ENCODE data around the gene KRT72.

The KRT72 gene

DNA sequence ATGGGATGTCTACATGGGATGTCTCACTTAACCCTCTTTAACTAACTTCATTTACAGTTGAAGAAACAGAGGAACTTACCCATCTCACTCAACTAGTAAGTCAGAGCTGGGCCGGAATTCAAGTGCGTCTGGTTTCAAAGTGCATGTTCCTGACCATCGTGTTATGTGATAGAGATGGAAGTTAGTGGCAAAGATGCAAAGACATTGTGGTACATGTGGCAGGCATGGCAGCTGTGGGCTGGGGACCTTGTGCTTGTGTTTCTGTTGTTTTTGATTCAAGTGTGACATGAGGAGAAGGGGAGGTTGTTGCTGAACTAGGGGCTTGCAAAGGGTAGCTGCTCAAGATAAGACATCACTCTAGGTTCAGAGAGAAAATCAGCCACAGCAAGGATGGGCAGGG, 25.3 kb downstream of the KRT72 start:
- no peak for DNase-seq

DNA sequence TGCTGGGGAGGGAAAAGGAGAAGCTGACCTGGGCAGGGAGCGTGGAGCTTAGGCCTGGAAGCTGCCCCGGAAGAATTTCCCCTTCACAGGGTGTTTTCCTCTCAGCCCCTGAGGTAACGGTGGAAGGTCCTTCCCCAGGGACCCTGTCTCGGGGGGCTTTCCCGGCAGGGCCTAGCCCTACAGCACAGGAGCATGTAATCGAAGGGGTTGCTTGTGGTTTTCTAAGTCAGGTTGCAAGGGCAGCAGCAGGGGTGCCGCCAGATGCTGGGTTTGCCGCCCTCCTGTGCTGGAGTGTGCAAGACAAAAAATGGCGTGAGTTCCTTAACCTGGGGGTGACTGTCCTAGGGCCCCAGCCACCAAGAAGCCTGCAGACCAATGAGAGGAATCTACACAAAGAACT, 26.0 kb downstream of the KRT72 start:
- no peak for DNase-seq

DNA sequence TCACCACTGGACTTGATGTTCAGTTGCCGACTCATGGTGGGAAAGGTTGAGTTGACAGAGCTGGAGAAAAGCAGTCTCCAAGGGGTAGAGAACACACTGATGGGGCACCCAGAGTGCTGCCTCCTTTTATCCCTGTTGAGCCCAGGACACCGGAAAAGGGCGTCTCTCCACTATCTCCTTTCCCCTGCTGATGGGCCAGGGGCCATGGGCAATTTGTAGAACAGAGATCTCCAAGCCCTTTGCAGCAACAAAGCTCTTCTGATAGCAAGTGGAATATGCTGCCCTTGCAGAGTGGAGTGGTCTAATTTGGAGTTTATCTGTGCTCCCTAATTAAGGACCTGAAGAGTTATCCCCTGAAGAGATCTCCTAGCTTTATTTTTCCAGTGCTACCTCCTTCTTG, 27.5 kb downstream of the KRT72 start, which contains the start of gene KRT74:
Gene KRT74, minus strand, starts transcription at position 101 of the 400 bp plus-strand sequence. Its CDS starts 66 bp downstream, at position 35.
- no peak for DNase-seq

DNA sequence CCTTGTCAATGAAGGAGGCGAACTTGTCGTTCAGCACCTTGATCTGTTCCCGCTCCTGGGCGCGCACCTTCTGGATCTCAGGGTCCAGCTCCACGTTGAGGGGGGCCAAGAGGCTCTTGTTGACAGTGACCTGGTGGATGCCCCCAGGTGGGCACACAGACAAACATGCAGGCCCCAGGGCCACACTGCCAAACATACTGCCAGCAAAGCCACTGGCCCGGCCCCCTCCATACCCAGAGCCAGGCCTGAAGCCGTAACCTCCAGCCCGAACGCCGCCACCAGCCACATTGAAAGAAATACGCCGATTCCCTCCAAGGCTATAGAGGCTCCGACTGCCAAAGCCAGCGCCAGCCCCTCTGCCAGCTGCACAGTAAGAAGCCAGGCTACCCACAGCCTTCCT, 28.0 kb downstream of the KRT72 start:
- no peak for DNase-seq

DNA sequence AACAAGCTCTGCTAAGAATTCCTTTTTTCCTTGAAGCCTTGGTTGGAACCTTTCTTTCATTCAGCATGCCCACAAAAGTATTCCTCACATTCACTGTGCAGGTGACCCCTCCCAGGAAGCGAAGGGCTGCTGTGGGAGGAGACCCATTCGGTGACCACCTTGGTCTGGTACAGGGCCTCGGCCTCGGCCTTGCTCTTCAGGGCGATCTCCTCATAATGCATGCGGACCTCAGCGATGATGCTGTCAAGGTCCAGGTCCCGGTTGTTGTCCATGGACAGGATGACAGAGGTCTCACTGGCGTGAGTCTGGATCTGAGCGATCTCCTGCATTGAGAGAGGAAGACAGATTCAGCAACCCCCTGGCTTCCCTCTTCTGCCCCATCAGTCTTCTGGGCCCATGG, 30.8 kb downstream of the KRT72 start:
- no peak for DNase-seq

DNA sequence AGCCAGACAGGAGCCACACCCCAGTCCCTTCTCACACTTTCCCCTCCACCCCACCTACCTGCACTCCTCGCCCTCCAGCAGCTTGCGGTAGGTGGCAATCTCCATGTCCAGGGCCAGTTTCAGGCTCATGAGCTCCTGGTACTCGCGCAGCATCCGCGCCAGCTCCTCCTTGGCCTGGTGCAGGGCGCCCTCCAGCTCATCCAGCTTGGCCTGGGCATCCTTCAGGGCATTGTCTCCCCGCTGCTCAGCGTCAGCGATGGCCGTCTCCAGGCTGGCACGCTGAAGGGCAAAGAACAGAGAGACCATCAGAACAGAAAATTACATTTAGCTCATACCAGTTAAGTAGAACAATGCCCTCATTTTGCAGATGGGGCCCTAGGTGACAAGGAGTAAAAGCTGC, 33.2 kb downstream of the KRT72 start:
- DNase-seq: no peak

DNA sequence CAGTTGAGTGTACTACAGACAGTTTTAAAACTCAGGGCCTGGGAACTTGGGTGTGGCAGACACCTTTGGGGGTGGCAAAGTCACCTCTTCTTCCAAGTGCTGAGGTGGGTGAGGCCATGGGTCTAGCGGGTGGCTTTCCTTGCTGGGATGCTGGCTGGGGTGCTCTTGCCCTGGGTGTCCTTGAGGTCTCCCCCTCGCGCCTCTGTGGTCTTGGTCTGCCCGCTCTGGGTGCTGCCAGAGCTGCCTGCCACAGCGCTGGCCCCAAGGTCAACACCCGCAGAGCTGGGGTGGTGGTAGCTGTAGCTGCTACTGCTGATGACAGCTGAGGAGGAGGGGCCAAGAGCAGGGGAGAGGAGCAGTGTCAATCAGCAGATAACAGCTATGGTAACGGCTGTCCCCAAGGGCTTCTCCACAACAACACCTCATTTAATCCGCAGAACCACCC, 34.4 kb downstream of the KRT72 start:
- DNase-seq: no peak

DNA sequence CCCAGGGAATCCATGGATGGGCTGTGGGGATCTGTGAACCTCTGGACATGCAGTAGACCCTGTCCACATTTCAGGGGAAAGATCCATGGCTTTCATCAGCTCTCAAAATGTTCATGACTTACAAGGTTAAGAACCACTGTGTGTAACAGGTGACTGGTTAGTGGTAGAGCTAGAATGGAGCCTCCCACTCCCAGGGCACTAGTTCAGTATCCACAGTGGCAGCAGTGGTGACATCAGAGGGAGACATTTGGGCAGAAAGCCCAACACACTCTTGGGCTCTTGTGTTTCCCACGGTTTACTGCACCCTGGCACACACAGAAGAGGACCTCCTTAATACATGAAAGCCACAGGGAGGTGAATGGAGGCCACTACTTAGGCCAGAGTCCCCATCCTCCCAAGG, 36.7 kb downstream of the KRT72 start:
- DNase-seq: no peak

DNA sequence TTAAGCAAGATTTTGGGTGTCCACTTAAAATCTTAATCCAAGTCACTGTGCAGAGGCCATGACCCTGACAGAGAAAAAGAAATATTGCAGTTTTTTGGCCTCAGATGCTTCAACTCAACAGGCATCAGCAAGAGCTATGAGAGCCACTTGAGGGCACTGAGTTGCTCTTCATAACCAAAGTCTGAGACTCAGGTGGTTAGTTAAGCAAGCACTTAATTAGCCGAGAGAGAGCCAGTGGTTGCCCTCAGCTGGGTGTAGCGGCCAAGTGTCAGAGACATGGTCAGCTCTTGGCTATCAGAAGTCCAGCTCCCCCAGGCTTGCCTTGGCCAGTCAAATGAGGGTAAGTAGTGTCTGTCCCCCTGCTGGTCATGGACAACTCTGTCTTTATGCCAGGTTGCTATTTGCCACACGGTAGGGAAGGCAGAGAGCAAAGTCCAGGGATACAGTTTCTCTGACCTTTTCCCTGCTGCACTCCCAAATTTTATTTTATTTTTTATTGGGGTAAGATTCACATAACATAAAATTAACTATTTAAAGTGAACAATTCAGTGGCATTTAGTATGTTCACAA, 39.3 kb downstream of the KRT72 start:
- no peak for DNase-seq

DNA sequence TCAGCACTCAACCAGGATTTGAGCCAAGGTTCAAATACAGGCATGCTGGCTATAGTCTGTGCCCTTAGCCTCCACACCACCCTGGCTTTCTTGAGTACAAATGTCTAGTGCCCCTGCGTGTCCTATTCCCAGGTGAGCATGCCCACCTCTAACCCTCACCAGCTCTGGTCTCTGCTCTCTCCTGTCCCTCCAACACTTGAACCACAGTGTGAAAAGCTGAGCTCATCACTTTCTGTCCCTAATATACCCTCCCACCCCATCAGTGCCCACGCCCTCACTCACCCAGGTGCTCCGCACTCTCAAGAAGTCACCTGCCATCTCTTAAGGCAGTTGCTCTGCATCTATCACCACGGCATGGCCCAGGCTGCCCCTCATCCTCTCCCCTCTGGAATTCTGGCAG, 41.3 kb downstream of the KRT72 start:
- no peak for DNase-seq

DNA sequence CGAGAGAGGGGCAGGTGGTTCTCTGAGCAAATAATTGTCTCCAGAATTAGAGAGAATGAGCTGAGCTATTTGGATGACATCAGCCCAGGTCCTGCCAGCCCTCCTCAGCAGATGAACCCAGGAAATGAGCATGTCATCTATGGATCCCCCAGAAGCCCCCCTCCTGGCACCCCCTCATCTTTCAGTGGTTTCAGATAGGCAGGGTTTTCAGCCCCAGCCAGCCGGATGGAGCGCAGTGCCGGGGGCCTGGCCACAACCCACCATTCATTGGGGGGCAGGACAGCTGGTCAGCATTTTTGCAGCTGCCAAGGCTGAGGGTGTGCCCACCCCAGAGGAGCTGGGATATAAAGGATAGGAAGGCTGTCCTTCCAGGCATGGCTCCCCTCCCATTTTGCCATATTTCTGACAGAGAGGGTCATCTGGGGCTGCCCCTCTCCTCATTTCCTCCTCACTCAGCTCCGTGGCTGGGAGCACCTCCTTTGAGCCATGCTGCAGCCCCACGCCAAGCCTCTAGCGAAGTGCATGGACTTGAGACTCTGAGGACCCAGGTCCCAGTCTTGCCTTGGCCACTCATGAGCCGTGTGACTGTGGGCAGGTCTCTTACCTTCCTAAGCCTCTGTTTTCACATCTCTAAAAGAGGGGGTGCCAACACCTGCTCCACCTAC, 42.4 kb downstream of the KRT72 start:
- DNase-seq: no peak

DNA sequence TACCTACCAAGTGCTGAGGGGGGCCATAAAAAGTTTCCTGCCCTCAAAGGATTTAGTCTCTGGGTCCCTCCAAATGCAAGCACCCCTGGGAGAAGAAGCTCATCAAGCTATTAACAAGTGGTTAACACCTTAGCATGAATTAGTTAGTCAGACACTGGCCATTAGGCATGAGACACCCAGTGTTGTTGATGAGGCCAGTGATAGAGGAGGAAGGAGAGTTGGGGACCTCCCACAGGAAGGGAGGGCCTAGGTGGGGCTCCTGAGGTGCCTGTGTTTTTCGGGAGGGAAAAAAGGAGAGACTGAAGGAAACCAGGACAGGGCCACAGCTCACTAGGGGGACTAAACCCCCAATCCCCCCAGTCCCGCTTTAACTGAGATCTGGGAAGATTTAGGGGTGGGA, 43.8 kb downstream of the KRT72 start:
- no peak for DNase-seq

DNA sequence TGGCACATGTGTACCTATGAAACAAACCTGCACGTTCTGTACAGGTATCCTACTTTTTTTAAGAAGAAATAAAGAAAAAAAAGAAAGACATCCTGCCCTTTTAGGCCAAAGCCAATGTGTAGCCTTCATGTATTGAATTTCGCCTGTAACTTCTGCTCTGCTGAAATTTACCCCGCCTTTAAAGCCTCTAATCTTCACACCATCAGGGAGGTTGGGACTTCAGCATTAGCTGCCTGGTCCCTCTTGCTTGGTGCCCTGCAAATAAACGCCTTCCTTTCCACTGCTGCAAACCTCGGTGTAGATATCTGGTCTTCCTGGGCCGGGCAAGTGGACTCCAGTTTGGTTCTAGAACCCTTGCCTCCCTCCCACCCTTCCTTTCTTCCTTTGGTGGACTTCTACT, 45.7 kb downstream of the KRT72 start:
- DNase-seq: no peak

DNA sequence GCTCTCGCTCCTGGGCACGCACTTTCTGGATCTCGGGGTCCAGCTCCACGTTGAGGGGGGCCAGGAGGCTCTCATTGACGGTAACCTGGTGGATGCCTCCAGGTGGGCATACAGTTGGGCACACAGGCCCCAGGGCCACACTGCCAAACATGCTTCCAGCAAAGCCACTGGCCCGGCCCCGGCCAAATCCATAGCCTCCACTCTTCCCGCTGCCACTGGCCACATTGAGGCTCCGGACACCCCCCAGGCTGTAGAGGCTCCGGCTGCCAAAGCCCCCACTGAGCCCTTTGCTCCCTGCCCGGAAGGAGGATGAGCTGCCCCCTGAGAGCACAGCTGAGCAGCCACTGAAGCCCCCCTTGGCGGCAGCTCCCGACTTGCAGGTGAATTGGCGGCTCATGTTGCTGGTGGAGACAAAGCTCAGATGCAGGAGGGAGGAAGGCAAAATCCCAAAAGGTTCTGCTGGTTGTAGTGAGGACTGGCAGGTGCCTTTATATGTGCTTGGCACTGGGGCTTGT, 48.5 kb downstream of the KRT72 start, which contains the start of gene KRT71:
Gene KRT71, minus strand, starts transcription at position 465 of the 515 bp plus-strand sequence. Its CDS starts 68 bp downstream, at position 397.
- no peak for DNase-seq

DNA sequence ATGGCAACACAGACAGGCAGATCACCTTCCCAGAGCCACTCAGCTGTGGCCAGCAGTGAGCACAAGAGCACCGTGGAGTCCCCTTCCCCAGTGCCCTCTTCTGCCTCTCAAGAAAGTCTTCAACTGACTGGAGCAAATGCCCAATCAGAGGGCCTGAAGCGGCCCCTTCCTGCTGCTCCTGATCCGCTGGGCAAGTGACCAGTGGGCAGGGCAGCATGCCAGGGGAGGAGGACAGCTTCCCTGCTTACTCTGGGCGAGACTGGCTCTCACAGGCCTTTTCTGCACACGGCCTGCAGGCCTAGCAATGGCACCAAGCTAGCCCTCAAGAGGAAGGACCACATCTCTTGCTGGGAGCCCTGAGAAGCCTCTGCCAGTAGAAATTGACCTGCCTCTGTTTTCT, 49.2 kb downstream of the KRT72 start:
- no peak for DNase-seq

DNA sequence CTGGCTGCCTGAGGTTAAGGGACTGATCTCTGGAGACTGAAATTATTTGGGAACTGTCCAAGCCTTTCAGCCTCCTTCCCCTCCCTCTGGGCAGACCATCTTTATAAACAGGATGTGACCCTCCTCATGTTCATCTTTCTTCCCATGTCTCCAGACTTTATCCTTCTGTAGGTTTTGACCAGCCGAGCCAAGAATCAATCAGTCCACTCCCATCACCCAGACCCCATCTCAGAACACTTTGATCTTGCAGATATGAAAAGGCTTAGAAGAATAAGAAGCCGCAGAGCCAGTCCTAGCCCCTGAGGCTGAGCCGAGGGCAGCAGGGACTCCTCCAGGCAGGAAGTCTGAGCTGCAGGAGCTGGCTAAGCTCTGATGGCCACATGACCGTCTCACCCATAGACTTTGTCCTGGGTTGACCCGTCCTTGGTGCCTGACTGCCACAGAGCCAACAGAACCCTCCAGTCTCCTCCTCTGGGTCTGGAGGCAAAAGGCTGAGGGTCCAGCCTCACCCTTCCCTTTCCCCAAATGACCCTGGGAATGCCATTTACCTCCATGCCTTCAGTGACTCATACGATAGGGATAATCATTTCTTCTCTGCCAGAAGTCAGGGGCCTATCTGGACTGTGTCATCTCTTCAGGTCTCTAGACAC, 49.9 kb downstream of the KRT72 start:
- DNase-seq: no peak

DNA sequence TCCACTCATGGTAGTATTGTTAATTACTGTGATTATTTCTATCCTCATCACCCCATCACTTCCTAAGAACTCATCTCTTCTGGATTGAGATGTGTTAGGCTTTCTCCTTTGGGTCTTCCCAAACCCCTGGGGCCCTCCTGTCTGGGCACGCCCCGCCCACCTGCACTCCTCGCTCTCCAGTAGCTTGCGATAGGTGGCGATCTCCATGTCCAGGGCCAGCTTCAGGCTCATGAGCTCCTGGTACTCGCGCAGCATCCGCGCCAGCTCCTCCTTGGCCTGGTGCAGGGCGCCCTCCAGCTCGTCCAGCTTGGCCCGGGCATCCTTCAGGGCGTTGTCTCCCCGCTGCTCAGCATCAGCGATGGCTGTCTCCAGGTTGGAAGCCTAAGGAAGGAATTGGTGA, 55.1 kb downstream of the KRT72 start:
- no peak for DNase-seq

DNA sequence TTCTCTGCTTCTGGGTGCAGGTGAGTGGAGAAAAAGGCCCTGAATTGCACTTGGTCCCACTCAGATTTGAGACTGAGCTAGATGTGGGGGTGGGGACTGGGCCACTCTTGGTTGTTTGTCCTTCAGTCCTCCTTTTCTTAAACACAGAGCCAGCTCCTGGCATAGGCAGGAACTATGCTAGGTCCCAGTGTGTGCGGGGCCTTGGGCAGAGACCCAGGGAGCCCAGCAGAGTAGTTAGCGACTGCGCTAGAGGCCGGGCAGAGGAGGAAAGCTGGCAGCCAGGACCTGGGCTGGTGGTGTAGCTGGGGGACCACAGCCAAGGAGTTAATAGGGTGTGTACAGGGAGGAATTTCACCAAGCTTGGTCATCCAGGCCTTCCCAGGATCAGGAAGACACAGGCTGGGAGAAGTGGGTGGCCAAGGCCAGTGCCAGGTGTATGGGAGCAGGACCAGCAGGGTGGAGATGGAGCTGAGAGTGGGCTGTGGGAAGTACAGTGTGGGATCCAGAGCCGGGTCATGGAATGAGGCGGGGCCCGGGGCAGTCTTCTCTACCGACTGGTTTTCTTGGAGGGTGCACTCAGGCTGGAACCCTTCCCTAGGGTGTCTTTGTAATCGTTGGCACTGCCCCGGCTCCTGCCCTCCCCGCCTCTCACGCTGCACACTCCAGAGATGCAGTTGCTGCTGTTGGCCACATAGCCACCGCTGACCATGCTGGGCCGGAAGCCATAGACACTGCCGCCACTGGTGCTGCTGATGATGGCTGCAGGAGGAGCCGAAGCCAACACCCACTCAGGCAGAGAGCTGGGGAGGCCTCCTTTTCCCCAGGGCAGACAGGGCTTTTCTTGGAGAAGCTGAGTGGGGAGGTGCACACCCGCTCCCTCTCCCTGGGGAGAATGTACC, 57.0 kb downstream of the KRT72 start:
- no peak for DNase-seq

DNA sequence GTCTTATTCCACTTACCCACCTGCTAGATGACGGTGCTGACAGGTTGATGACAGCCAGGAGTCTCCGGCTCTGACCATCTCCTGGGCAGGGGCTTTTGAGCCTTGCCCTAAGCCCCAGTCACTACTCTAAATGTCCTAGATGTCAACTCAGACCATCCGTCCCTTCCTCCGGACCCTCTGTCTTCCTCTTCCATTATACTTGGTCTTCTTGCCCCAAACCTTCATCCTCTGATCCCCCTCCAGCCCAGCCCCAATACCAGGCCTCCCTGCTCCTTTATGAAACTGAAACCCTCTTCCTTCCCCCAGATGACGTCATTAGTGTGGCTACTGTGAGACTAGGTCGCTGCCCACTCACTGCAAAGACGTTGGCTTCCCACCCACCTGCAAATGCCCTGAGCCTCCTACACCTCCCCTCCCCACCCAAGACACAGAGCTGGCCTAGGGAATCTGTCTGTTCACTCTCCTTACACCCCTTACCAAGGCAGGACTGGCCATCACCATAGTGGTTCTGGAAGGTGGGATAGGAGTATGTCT, 58.4 kb downstream of the KRT72 start:
- no peak for DNase-seq

DNA sequence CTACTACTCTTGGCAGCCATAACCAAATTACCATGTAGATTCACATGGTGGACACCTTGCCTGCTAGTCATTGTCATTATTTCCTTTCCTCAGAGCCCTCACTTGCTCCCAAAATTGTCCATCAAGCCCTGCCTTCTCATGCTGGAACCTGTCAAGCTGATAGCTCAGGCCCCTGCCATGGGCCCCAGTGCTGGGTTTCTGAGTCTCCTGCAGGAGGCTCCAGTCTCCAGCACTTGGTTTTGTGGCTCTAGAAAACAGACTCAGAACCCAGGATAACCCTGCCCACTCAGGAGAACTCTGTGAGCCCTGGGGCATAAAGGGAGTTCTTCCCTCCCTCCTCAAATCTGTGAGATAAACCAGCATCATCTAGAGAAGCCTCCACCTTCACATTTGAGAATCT, 59.1 kb downstream of the KRT72 start:
- DNase-seq: no peak

DNA sequence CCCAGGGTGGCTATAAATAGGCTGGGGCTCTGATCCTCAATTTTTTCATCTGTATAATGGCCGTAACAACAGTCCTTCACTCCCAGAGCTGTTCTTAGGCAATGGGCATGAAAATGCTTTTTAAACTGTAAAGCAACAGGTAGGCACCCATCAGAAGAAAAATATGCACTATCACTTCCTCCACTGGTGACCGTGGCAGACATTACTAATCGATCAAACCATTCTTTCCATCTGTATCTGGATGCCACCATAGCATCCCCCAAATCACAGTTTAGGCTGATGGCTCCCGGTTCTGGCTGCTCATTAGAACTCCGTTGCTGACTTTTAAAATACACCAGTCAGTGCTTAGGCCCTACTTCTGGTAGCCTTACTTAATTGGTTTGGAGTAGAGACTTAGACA, 59.6 kb downstream of the KRT72 start:
- no peak for DNase-seq

DNA sequence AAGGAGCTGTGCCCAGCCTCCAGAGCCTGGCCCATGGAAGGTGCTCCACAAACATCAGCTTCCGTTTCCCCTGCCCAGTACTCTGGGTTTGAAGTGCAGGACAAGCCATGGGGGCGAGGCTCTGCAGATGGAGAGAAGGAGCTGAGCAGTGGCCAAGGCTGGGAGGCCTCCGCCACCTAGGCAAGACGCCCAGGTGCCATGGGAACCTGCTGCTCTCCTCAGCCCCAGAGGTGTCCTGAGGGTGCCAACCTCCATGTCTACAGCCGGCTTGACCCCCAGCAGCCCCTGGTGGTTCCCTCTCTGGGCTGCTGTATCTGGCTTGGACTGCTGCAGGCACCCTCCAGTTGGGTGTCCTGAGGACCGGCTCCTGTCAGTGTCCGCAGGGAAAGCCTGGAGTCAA, 60.7 kb downstream of the KRT72 start:
- no peak for DNase-seq

DNA sequence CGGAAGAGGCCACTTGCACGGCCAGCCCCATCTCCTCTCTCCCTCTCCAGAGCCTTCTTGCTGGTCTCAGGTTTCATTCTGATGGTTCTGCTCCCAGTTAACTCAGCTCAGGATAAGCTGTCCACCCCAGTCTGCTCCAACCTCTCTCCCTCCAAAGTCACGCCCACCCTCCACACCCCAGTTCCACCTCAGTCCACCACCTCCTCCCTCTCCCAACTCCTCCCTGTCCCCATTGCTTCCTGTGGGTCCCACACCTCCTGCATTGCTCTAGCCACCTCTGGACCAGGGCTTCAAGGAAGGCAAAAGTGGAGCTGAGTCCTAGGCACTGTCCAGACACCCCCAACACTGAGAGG, 61.5 kb downstream of the KRT72 start:
- no peak for DNase-seq

All from NCI-H1092 treated with DMSO at 0.1 percent for 48 hours (cell line).